Measurements from ENCODE around the gene TRIM63.

GRCh38 chr1:26102526-26102925 lies 35.1 kb upstream of the TRIM63 start:
- TF ChIP-seq ZNF274 (IDR thresholded peaks at IDR 0.05; ENCODE audit: low read depth, low read length) = no peak
- TF ChIP-seq YY1 (IDR thresholded peaks at IDR 0.05; ENCODE audit: insufficient read depth, insufficient read length) = no peak
